Stimulated activated CD4-positive, alpha-beta T cell treated with anti-CD3 and anti-CD28 coated beads, Interleukin-15, amount 100 ng/mL, for 1 hour (primary cell): ENCODE data around the gene ASS1.

Source experiments
- DNase-seq, 2 donors: peaks; one replicate each; pipeline ENCODE4 v3.0.0-alpha.2; 2020; ENCODE audit warnings: low read depth in 1 of 2, low spot score in 1 of 2

ASS1 gene

DNA sequence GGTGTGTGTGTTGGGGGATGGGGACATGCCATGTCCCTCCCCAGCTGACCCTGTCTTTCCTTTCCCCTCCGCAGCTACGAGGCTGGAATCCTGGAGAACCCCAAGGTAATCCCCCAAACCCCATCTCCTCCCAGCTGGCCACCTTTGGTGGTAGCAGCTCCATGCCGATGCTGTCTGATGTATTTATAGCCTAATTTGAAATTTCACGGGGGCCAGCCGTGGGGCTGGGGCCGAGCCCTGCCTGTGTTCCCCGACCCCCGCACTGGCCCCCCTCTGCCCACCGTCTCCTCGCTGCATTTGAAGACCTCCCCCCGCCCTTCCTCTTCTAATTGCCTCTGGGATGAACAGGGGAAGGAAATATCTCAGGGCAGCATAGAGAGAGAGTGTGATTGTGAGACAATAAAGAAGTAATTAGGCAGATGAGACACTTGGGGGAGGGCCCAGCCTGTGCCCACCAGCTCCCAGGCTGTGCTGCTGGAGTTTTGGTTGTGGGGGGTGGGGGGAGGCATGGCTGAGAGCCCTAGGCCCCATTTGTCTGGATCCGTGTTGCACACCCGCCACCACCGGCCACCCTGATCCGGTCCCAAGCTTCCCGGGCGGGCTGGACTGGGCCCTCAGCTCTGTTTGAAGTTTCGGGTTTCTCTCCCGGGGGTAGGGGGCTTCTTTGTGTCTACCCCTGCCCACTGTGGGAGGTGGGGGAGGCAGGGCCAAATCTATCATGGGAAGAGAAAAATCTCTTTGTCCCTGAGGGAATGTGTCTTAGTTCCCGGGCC is 26.8 kb downstream of the ASS1 start:
- no peak for DNase-seq

DNA sequence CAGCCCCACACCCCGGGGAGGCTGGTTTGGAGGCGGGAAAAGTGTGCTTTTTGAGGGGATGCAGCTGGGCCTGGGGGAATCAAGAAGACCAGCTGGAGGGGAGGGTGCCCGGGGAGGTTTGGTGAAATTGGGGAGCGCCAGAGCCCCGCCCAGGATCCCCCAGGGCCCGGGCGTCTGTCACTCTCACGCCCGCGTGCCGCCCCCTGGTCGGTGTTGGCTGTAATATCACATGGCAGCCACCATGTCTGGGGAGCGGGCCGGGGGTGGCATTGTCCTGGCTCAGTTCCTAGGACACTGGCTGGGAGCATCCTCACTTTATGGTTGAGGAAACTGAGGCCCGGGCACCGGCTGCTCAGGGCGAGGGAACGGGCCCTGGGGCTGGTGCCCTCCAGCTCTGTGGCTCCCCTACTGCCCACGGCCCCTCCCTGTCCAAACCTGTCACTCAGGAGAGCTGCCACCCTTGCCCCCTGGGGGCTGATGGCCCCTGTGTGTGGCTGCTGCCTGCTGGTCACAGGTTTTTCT is 27.5 kb downstream of the ASS1 start:
- DNase-seq = no peak

DNA sequence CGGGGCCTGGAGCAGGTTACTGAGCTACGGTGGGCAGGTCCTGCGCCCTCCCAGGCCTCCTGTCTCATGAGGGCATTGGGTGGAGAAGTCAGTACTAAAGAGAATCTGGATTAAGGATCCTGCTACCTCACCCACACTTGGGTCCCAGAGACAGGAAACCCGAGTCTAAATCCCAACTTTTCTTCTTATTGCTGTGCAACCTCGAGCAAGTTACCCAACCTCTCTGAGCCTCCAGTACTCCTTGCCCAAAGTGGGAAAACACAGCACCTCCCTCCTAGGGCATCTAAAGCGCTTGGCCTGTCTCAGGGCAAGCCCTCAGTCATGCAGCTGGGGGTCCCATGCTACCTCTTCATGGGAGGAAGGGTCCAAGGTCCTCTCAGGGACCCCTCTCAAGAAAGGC is 28.2 kb downstream of the ASS1 start:
- DNase-seq = no peak

DNA sequence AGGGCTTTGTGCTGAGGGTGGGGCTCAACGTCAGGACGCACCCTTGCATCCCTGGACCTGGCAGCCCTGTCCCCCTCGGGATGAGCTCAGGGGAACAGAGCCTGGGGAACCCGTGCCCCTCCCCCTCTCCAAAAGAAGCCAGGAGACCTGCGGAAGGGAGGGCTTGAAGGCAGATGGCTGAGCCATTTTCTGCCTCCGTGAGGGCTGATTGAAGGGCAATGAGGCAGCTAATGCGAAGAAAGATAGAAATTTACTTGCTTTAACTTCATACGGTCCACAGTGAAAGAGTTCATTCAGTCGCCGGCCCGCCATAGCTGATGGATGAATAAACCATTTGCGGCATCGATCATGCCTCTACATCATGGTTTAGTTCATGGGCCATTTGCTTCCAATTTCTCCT is 28.8 kb downstream of the ASS1 start:
- DNase-seq = no peak

DNA sequence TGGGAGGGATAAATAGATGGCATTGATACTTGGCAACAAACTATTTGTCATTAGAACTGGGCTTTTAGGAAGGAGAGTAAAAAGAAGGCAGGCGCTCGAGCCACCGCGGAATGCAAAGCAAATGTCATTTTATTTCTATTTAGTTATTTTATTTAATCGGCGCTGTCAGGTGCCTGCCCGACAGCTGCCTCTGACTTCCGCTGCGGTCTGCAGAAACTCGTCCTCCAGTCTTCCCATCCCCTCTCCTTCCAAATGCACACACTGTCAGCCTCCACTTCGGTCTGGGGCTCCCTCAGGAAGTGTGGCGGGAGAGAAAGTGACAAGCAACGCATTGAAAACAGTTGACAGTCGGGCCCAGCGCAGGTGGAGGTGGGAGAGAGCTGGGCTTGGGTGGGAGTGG is 29.3 kb downstream of the ASS1 start:
- no peak for DNase-seq

DNA sequence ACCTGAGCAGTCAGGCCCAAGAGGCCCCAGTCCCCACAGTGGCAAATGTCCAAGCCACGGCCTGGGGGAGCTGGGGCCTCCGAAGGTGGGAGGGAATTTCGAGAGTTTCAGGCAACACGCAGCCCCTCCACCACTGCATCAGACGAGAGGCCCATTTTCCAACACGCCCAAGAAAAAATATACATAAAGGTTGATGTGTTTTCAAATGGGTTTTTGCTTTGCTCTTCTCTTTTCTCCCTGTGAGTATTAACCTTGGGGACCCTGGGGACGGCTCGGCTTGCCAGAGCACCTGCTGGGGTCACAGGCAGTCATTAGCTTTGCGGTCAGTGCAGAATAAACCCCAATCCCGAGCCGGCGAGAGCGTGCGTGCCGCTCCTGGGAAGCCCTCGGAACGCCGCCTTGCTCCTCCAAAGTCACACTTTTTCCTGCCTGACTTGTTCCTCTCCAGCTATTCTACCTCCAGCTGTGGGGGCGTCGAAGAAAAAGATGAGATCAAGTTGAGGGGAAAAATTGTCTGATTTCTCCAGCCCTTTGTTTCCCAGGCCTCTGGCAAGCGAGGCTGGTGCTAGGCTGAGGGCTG is 31.5 kb downstream of the ASS1 start:
- no peak for DNase-seq

DNA sequence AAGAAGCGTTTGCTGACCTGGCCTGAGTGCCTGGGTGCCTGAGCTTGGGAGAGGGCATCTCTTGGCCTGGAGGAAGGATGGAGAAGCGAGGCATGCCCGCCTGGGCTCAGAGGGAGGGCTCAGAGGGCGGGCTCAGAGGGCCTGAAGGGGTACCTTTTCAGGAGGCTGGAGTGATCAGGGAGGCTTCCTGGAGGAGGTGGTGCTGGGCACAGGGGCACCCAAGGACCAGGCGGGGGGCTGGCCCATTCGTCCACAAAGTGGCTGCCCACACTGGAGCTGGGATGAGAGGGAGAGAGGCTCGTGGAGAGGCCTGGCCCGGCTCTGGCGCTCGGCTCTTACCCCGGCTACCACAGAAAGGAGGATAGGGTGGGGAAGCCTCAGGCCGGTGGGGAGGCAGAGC is 32.8 kb downstream of the ASS1 start:
- no peak for DNase-seq

DNA sequence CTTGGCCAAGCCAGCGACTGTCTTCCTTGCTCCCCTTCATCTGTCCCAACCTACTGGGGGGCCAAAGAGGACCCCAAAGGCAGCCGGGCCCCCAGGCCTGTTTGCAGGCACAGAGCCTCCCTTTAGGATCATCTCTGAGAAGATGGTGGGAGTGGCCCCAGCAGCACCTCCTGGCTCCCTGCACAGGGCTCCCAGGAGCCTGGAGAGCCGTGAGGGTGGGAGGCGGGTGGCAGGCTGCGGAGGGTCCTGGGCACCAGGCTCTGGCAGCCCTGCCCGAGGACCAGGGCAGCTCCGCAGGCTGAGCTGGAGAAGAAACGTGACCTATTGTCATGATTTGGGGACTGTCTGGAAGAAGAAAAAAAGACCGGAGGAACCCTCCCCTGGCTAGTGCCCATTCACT is 33.4 kb downstream of the ASS1 start:
- no peak for DNase-seq

DNA sequence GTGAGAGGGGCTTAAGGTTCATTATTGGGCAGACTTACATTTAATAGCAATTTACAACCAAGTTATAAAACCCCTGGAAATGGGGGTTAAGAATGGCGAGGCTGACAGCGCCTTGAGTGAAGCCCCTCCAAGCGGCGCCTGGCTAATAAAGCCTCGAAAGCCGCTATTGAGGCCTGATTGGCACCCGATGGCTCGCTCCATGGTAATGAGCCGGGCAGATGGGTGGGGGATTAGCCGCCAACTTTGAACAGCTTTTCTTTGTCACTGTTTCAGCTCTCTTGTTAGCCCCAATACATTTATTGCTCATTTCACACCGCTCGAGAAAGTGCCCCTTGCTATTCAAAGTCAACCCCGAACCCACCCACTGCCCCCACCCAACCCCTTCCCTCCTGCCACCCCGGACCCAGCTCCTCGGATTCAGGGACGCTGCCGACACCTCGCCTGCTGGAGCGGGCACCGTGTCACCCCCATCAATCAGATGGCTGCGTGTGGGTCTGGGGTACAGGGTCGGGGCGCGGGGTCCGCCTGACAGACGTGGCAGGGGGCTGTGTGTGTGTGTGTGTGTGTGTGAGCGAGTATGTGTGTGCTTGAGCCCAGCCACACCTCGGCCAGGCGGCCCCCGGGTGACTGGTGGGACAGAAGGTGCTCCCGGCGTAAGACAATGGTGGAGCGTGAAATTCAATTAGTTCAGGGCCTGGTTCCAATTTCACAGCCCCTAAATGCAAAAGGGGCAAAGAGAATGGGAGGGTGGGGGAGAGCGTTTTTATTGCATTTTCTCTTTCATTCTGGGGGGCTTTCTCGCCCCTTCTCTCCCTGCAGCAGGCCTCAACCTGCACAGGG is 34.2 kb downstream of the ASS1 start:
- no peak for DNase-seq

DNA sequence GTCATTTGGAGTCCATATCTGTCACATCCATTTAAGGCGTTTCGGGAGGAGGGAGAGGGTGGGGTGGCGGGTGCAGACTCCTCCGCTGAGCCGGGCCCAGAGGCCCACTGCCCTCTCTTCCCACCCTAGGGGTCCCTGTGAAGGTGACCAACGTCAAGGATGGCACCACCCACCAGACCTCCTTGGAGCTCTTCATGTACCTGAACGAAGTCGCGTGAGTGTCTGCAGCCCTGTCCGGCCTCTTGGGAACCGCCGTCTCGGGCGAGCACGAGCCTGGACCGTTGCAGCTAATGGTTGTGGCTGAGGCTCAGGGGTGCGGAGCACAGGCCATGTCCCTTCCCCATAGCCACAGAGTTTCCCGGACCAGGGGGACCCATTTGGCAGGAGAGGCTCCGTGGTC is 34.8 kb downstream of the ASS1 start:
- DNase-seq = no peak

DNA sequence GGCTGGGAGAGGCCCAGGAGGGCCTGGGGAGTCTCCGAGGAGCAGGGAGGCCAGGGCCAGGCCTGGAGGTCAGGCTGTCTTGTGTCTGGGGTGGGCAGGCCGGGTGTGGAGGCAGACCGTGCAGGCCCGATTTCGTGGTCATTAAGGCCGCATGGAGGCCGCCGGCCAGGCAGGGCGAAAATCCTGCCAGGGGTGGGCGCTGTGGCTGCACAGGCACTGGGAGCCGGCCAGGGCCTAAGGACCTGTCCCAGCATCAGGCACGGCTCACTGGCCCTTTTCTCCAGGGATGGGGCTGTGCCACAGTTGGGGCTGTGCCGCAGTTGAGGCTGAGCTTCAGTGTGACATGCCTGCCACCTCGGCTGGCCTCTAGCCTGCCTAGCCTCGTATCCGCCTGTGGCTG is 35.9 kb downstream of the ASS1 start:
- no peak for DNase-seq

DNA sequence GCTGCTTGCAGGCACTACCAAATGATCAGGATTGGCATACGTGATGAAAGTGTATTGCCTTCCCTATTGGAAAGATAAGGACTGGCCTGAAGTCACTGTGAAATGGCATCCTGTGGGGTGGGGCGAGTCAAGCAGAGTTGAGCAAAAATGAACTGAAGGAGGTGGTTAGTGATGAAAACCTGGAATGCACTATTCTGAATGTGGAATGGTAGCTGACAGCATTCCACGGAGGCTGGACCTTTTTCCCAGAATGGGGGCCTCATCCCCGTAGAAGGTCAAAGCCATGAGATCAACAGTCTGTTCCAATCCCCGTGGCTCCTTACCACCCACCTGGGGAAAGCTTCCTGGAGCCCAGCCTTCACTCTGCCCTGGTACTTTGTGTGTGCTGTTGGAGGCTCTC is 37.7 kb downstream of the ASS1 start:
- DNase-seq = no peak

DNA sequence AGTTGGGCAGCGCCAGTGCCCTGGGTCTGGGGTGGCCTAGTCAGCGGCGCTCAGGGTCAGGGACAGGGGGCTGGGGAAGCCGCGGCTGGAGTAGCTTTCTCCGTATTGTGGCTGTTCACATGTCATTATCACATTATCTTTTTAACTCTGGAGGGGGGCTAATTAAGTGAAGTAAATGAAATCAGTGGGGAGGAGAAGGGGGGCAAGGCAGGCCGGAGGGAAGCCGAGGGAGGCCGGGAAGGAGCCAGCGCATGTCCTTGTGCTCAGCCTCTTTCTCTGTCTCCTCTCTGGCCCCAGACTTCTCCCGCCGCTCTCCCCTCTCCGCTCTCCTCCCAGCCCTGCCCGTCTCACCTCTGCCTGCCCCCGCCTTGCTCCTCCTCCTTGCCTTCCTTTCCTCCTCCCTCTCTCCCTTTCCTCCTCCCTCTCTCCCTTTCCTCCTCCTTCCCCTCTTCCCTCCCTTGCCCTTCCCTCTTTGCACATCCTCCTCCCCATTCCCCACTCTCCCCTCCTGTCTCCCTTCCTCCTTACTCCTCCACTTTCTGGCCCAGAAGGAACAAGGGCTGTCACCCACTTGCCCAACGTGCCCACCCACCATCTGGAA is 38.7 kb downstream of the ASS1 start:
- no peak for DNase-seq

DNA sequence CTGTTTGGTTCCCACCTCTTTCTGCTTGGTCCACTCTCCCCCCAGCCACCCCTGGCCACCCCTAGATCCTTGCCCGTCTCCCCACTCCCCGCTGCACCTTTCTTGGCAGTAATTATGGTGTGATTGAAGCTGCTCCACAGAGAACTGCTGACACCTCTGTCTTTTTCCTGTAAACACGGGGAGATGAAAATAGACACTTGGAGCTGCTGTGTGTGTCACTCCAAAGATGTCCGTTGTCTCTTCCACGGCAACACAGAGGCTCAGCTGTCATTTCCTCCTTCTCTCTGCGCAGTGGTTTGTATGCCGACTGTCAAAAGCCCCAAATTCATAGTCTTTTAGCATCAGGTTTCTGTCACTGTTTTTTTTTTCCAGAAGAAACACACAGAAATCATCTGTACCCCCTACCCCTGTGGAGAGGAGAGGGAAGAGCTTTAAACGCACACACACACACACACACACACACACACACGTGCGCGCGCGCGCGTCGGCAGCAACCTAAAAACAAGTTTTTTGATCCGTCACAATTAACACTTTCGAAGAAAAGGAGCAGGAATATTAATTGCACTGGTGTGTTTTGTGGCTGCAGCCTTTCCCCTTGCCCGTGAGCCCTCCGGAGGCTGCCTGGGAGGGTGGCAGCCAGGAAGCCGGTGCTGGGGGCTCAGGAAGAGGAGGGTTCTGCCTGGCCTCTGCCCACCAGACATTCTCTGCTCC is 39.8 kb downstream of the ASS1 start:
- DNase-seq = no peak

DNA sequence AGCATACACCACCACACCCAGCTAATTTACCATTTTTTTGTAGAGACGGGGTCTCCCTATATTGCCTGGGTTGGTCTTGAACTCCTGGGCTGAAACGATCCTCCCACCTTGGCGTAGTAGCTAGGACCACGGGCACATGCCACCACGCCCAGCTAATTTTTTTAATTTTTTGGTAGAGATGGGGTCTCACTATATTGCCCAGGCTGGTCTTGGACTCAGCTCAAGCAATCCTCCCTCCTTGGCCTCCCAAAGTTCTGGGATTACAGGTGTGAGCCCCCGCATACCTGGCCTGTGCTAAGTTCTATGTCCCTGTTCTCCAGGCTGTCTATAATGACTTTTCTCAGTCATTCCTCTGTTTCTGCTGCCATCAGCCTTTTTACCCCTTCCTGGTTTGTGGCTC is 41.3 kb downstream of the ASS1 start:
- DNase-seq = no peak

DNA sequence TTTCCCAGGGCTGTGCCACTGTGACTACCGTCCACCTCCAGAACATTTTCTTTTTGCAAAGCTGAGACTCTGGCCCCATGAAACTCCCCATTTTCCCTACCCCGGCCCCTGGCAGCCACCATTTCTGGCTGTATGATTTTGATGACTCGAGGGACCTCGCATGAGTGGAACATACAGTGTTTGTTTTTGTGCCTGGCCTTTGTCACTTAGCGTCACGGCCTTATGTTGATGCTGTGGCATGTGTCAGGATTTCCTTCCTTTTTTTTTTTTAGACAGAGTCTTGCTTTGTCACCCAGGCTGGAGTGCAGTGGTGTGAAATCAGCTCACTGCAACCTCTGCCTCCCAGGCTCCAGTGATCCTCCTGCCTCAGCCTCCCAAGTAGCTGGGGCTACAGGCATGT is 42.7 kb downstream of the ASS1 start:
- DNase-seq = no peak

DNA sequence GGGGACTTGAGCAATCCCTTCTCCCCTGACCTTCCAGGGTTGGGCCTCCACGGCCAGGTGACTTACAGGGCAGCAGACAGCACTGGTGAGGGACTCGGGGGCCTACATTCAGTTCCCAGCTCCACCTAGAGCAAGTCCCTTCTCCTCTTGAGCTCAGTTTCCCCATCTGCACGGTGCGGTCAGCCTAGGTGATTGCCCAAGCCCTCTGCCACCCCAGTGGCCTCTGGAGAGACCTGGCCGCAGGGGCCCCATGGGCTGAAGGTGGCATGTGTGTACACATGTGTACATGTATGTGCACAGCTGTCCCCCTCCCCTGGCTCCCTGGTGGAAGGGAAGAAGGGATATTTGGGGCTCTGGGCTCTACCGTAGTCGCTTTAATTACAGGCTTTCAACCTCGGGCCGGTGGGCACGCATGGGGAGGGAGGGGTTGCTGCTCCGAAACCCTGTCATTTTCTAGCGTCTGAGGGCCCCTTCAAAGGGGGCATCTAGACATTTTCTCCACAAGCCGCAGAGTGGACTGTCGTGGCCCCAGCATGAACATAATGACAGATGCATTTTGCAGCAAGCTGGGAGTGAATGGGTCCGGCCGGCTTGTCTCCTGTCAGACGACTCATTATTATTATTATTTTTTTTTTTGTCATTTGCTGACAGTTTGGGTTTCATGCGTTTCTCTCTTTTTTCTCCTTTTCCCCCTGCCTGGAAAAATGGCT is 44.0 kb downstream of the ASS1 start:
- DNase-seq = no peak

DNA sequence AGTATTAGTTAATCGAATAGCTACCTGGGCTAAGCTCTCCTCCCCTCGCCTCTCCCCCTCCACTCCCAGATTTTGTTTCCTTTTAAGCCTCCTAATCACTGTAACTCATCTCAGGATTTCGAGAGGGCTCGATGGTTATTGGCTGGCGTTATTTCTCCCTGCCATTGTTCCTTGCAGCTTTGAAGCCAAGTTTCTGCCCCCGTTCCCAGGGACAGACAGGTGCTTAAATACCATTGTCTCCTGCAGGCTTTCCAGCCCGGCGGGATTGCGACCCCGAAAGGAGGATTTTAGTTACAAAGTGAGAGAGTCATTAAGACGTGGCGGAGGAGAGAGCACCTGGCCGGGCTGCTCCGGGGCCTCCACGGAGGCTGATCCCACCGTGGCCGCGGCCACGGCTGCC is 46.2 kb downstream of the ASS1 start:
- DNase-seq = no peak

DNA sequence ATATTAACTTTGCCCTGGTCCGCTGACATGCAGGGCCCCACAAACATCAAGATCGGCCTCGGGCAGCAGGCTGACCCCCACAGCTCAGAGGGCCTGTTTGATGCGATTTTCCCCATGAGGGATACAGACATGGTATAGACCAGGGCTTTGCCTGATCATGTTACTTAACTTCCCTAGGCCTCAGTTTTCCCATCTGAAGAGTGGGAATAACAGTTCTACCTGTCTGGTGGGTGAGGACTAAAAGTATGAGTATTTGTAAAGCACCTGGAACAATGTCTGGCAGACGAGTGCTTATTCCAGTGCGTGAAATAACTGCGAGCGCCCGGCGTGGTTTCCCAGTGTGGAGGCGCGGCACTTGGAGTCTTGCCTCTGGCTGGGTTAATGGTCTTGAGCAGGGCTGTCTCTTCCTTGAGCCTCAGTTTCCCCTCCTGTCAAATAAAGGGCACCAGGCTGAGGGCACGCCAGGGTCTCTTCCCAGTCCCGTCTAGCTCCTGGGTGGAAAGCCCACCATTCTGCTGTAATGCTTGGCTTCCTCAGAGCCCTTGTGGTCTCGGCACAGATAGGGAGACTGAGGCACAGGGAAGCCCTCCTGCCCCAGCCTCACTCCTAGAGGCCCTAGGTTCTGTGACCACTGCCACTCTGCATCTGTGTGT is 47.2 kb downstream of the ASS1 start:
- DNase-seq = no peak

DNA sequence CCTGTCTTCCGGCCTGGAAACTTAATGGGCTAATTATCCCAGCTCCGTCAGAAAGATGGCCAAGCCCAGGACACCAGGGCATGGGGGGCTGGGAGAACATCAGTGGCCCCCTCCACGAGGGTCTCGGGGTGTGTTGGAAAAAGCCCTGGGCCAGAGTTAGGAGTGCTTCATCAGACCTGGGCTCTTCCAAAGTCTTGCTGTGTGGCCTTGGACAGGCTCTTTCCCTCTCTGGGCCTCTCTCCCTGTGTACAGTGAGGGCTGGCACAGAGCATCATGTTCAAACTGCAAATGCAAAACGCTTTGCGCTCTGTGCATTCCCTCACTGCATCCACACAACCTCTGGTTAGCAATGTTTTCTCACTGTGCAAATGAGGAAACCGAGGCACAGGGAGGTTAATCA is 48.3 kb downstream of the ASS1 start:
- no peak for DNase-seq
